Activated CD4-positive, CD25-positive, alpha-beta regulatory T cell treated with anti-CD3 and anti-CD28 coated beads, Interleukin-2, amount 50 U/mL, for 16 hours (primary cell): Measurements from ENCODE around the gene VAMP1.
"Not testable (repeated sequence)": the region's sequence is repeated elsewhere in the genome, so short reads cannot be mapped to it uniquely, and the experiment has no call there.

Experiments
- DNase-seq: peaks from one replicate; pipeline ENCODE4 v3.0.0-alpha.2; 2020; ENCODE audit warnings: low read depth, low spot score

VAMP1 gene

GRCh38 chr12:6470375-6471163 is at the start of gene VAMP1:
Gene VAMP1, minus strand, starts transcription at chr12:6470677. Its CDS starts 146 bp downstream, at chr12:6470531.
- DNase-seq: peak; percentile 94

- DNase-seq: no peak
Measured at GRCh38 chr12:6520186-6520585, 49.7 kb upstream of the VAMP1 start.

- no peak for DNase-seq
Measured at GRCh38 chr12:6508087-6508486, 37.6 kb upstream of the VAMP1 start.

GRCh38 chr12:6507102-6507998 is 36.9 kb upstream of the VAMP1 start:
- no peak for DNase-seq

- no peak for DNase-seq
Measured at GRCh38 chr12:6500466-6500865, 30.0 kb upstream of the VAMP1 start.

- DNase-seq: not testable (repeated sequence)
Measured at GRCh38 chr12:6497291-6497690, 26.8 kb upstream of the VAMP1 start.

GRCh38 chr12:6494968-6495367 is 24.5 kb upstream of the VAMP1 start:
- no peak for DNase-seq

GRCh38 chr12:6494258-6494743 is 23.8 kb upstream of the VAMP1 start:
- DNase-seq: no peak

- DNase-seq: peak; percentile 94
Measured at GRCh38 chr12:6493497-6494257, 23.2 kb upstream of the VAMP1 start, which contains the start of gene NCAPD2. Gene NCAPD2, plus strand, starts transcription at chr12:6494102. Its CDS starts 997 bp downstream, at chr12:6495099.

GRCh38 chr12:6492838-6493496 is 22.5 kb upstream of the VAMP1 start, which contains the start of gene MRPL51:
Gene MRPL51, minus strand, starts transcription at chr12:6493262. Its CDS starts 126 bp downstream, at chr12:6493136.
- DNase-seq: peak; percentile 96

GRCh38 chr12:6490673-6491072 is 20.2 kb upstream of the VAMP1 start:
- not testable (repeated sequence) for DNase-seq

- DNase-seq: no peak
Measured at GRCh38 chr12:6489449-6489848, 19.0 kb upstream of the VAMP1 start.

GRCh38 chr12:6488240-6488639 is 17.8 kb upstream of the VAMP1 start:
- no peak for DNase-seq

- DNase-seq: no peak
Measured at GRCh38 chr12:6478416-6478815, 7.9 kb upstream of the VAMP1 start.

GRCh38 chr12:6477601-6478377 is 7.3 kb upstream of the VAMP1 start:
- not testable (repeated sequence) for DNase-seq

- no peak for DNase-seq
Measured at GRCh38 chr12:6476489-6476888, 6.0 kb upstream of the VAMP1 start.

GRCh38 chr12:6475233-6475975 is 4.9 kb upstream of the VAMP1 start:
- not testable (repeated sequence) for DNase-seq

- DNase-seq: no peak
Measured at GRCh38 chr12:6472491-6472890, 2.0 kb upstream of the VAMP1 start.

GRCh38 chr12:6471989-6472360 is 1.5 kb upstream of the VAMP1 start:
- DNase-seq: no peak
